Measurements from ENCODE around the gene TNFRSF9.

DNA sequence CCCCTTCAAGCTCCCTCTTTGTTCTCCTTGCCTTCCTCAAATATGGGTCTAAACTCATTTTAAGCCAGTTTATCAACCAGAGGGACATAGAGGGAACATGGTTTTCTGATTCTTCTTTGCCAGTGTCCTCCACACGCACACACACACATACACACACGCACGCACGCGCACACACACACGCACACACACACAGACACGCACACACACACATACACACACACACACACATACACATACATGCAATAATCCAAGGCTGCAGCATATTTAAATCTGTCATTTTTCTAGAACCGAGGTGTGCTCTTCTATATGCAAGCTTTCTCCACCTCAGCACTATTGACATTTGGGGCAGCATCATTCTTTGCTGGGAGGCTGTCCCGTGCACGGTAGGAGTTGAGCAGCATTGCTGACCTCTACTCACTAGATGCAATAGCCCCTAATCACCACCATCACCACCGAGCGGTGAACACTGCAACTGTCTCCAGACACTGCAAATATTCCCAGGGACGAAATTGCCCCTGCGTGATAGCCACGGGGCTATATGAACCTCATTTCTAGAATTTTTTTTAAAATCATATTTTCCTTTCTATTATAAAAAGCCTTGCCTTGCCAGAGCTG is 8.0 kb downstream of the TNFRSF9 start:
- TF ChIP-seq TAF1 (IDR thresholded peaks at IDR 0.05; ENCODE audit: low read depth, low read length) (no peak), PAX5 (IDR thresholded peaks at IDR 0.05; ENCODE audit: insufficient read depth, low read length, severe bottlenecking) (no peak), POLR2AphosphoS5 (IDR thresholded peaks at IDR 0.05; ENCODE audit: low read depth, low read length) (no peak)
